H1 (cell line): ENCODE results near the gene LDLRAD3. TPM values are rescaled to one million over a fixed set of nuclear protein-coding genes. Genes with fewer than 3 reads are reported as not detected.

ENCODE experiments used
- CTCF ChIA-PET: fragments of 300-600 bp; sonication (Branson Sonifier 250); formaldehyde crosslinking; loops from one replicate; lab custom pipeline; 2021; ENCODE audit not compliant: partially characterized antibody; lab: Charles Lee
- POLR2A ChIA-PET: fragments of 300-600 bp; sonication (Branson Sonifier 250); formaldehyde crosslinking; loops from one replicate; lab custom pipeline; 2021; ENCODE audit warnings: inconsistent platforms; ENCODE audit not compliant: partially characterized antibody; lab: Charles Lee
- DNase-seq, 2 experiments: peaks; one replicate each; pipeline versions ENCODE4 v3.0.0 to v3.0.0-alpha.2; 2010 to 2022; ENCODE audit warnings: low spot score in 2 of 2, low read depth in 1 of 2, mixed read lengths in 1 of 2
- FAIRE-seq: peaks from 2 replicates; lab custom pipeline; 2011; peaks lifted over from hg19 to GRCh38; lab: Jason Lieb, UNC
- H2AFZ ChIP-seq: 2 replicates; pipeline ENCODE4 v1.8.1; 2012; ENCODE audit warnings: low read length, inconsistent platforms
- H2AK5ac ChIP-seq: 2 replicates; pipeline ENCODE4 v1.6.1; 2013; ENCODE audit warnings: low read depth, low read length
- H2BK120ac ChIP-seq: replicated peaks from 2 replicates; pipeline ENCODE3; 2013; ENCODE audit warnings: low read depth, low read length, inconsistent platforms
- H2BK12ac ChIP-seq: 2 replicates; pipeline ENCODE4 v1.6.1; 2013; ENCODE audit warnings: low read depth, low read length
- H2BK15ac ChIP-seq: 2 replicates; pipeline ENCODE4 v1.6.1; 2013; ENCODE audit warnings: low read length
- H2BK20ac ChIP-seq: 2 replicates; pipeline ENCODE4 v1.6.1; 2013; ENCODE audit warnings: low read length
- H2BK5ac ChIP-seq: 2 replicates; pipeline ENCODE4 v1.6.1; 2013; ENCODE audit warnings: low read depth, low read length
- H3K14ac ChIP-seq: 2 replicates; pipeline ENCODE4 v1.6.1; 2013; ENCODE audit warnings: inconsistent platforms; ENCODE audit not compliant: insufficient read length
- H3K18ac ChIP-seq: 2 replicates; pipeline ENCODE4 v1.6.1; 2013; ENCODE audit warnings: low read length; ENCODE audit errors: extremely low read depth
- H3K23ac ChIP-seq: 2 replicates; pipeline ENCODE4 v1.6.1; 2013; ENCODE audit warnings: inconsistent platforms; ENCODE audit not compliant: insufficient read length
- H3K23me2 ChIP-seq: 2 replicates; pipeline ENCODE4 v1.6.1; 2013; ENCODE audit warnings: low read depth, low read length
- H3K27ac ChIP-seq: 2 replicates; pipeline ENCODE4 v1.6.1; 2011; ENCODE audit warnings: low read depth, low read length, inconsistent platforms
- H3K27me3 ChIP-seq, 4 experiments: replicated peaks in 1 of 4; 1 replicate in 1 of 4; 2 replicates in 3 of 4; pipeline versions ENCODE4 v1.6.1 to v1.8.1; 2011 to 2013; ENCODE audit warnings: low read length in 3 of 4, mild to moderate bottlenecking in 3 of 4, inconsistent platforms in 2 of 4, mixed read lengths in 2 of 4, moderate library complexity in 1 of 4; ENCODE audit not compliant: control insufficient read depth in 3 of 4, insufficient read depth in 3 of 4; ENCODE audit errors: extremely low read depth in 1 of 4
- H3K36me3 ChIP-seq, 4 experiments: 2 replicates each; pipeline versions ENCODE4 v1.6.1 to v1.8.1; 2011 to 2013; ENCODE audit warnings: mild to moderate bottlenecking in 4 of 4, low read length in 3 of 4, moderate library complexity in 2 of 4, control low read depth in 1 of 4, inconsistent platforms in 1 of 4; ENCODE audit not compliant: insufficient read depth in 4 of 4, control insufficient read depth in 2 of 4
- H3K4ac ChIP-seq: replicated peaks from 2 replicates; pipeline ENCODE3; 2013; ENCODE audit warnings: low read length, low read depth, mixed read lengths, inconsistent platforms; ENCODE audit not compliant: insufficient read length
- H3K4me1 ChIP-seq, 4 experiments: replicated peaks in 1 of 4; 1 replicate in 1 of 4; 2 replicates in 3 of 4; pipeline versions ENCODE4 v1.6.1 to v1.8.1; 2011 to 2013; ENCODE audit warnings: low read length in 3 of 4, inconsistent platforms in 2 of 4, mixed read lengths in 1 of 4; ENCODE audit not compliant: insufficient read depth in 4 of 4, control insufficient read depth in 3 of 4
- H3K4me2 ChIP-seq, 2 experiments: 2 replicates each; pipeline versions ENCODE4 v1.6.1 to v1.8.1; 2011 to 2013; ENCODE audit warnings: low read depth in 2 of 2, low read length in 2 of 2, control low read depth in 1 of 2, inconsistent platforms in 1 of 2, mild to moderate bottlenecking in 1 of 2; ENCODE audit not compliant: insufficient read depth in 1 of 2
- H3K4me3 ChIP-seq, 4 experiments: fragments of 200-600, 300-600 bp in 1 of 4; sonication (generic), shearing (Covaris generic), sonication (Bioruptor Twin) in 1 of 4; 2 replicates each; pipeline versions ENCODE4 v1.5.1 to v1.8.1; 2011 to 2016; ENCODE audit warnings: low read length in 4 of 4, low read depth in 3 of 4, control low read depth in 2 of 4, inconsistent platforms in 2 of 4, mild to moderate bottlenecking in 2 of 4, mixed read lengths in 1 of 4, moderate library complexity in 1 of 4; ENCODE audit not compliant: insufficient read depth in 2 of 4; ENCODE audit errors: extremely low read depth in 1 of 4
- H3K56ac ChIP-seq: replicated peaks from 2 replicates; pipeline ENCODE3; 2013; ENCODE audit warnings: low read depth, mild to moderate bottlenecking, mixed read lengths, low read length, inconsistent platforms; ENCODE audit not compliant: insufficient read length
- H3K79me1 ChIP-seq: 2 replicates; pipeline ENCODE4 v1.6.1; 2013; ENCODE audit warnings: low read depth, low read length, control low read depth
- H3K79me2 ChIP-seq, 2 experiments: 2 replicates each; pipeline versions ENCODE4 v1.6.1 to v1.8.1; 2012 to 2013; ENCODE audit warnings: low read length in 2 of 2, mild to moderate bottlenecking in 2 of 2, inconsistent platforms in 1 of 2; ENCODE audit not compliant: insufficient read depth in 2 of 2, control insufficient read depth in 1 of 2
- H3K9ac ChIP-seq, 4 experiments: replicated peaks in 1 of 4; 1 replicate in 1 of 4; 2 replicates in 3 of 4; pipeline versions ENCODE4 v1.6.1 to v1.8.1; 2011 to 2013; ENCODE audit warnings: low read depth in 3 of 4, low read length in 3 of 4, control low read depth in 2 of 4, mild to moderate bottlenecking in 2 of 4, moderate library complexity in 2 of 4, inconsistent platforms in 1 of 4; ENCODE audit errors: extremely low read depth in 1 of 4
- H3K9me3 ChIP-seq, 2 experiments: 2 replicates each; pipeline versions ENCODE4 v1.6.1 to v1.8.1; 2012 to 2013; ENCODE audit warnings: mild to moderate bottlenecking in 2 of 2, moderate library complexity in 2 of 2, control low read depth in 1 of 2, inconsistent platforms in 1 of 2, low read depth in 1 of 2, low read length in 1 of 2, mixed read lengths in 1 of 2; ENCODE audit not compliant: insufficient read depth in 2 of 2
- H4K20me1 ChIP-seq, 2 experiments: replicated peaks in 1 of 2; 2 replicates each; pipeline versions ENCODE3 to v1.8.1; 2011 to 2013; ENCODE audit warnings: inconsistent platforms in 2 of 2, low read length in 2 of 2, mild to moderate bottlenecking in 1 of 2; ENCODE audit not compliant: insufficient read depth in 2 of 2, control insufficient read depth in 1 of 2
- H4K5ac ChIP-seq: 2 replicates; pipeline ENCODE4 v1.6.1; 2013; ENCODE audit warnings: low read length, low read depth, mixed read lengths, inconsistent platforms; ENCODE audit not compliant: insufficient read length
- H4K8ac ChIP-seq: 2 replicates; pipeline ENCODE4 v1.8.0; 2013; ENCODE audit warnings: mild to moderate bottlenecking, moderate library complexity, low read length, inconsistent platforms; ENCODE audit not compliant: insufficient read depth; ENCODE audit errors: extremely low read depth
- H4K91ac ChIP-seq: replicated peaks from 2 replicates; pipeline ENCODE3; 2013; ENCODE audit warnings: low read length, mixed read lengths, inconsistent platforms; ENCODE audit not compliant: insufficient read length
- ASH2L ChIP-seq: fragments of 200-600, 300-600 bp; sonication (generic); IDR thresholded peaks from one replicate; pipeline ENCODE4 v1.7.1; 2017; ENCODE audit warnings: low read length
- JUN ChIP-seq: IDR thresholded peaks from 2 replicates; pipeline ENCODE4 v1.6.1; 2011; ENCODE audit warnings: low read depth, mild to moderate bottlenecking, improper control_type of control experiment, low read length
- PHF8 ChIP-seq: fragments of 200-600 bp; sonication (generic); conservative IDR thresholded peaks from 2 replicates; pipeline ENCODE4 v1.7.1; 2012; ENCODE audit warnings: low read depth, mild to moderate bottlenecking, inconsistent platforms, low read length, moderate library complexity
- POLR2A ChIP-seq, 2 experiments: IDR thresholded peaks; 1 replicate in 1 of 2; 2 replicates in 1 of 2; pipeline ENCODE4 v1.6.1; 2011; ENCODE audit warnings: low read depth in 2 of 2, low read length in 2 of 2, mild to moderate bottlenecking in 2 of 2; ENCODE audit errors: control extremely low read depth in 1 of 2
- RAD21 ChIP-seq, 2 experiments: IDR thresholded peaks in 1 of 2; conservative IDR thresholded peaks in 1 of 2; 2 replicates each; pipeline ENCODE4 v1.6.1; 2011; ENCODE audit warnings: low read depth in 2 of 2, low read length in 2 of 2, improper control_type of control experiment in 1 of 2, inconsistent platforms in 1 of 2, mild to moderate bottlenecking in 1 of 2, moderate library complexity in 1 of 2
- SIRT6 ChIP-seq: IDR thresholded peaks from one replicate; pipeline ENCODE4 v1.7.1; 2012; ENCODE audit warnings: low read length, inconsistent platforms
- WGBS, 2 experiments: shearing (Covaris generic) in 1 of 2; methylation state at CpG; one replicate each; pipeline versions ENCODE4 v1.1.6 to v1.1.7; 2013 to 2015; ENCODE audit warnings: low lambda C conversion rate in 2 of 2, mixed read lengths in 2 of 2, inconsistent platforms in 1 of 2, low coverage in 1 of 2, missing lambda C conversion rate in 1 of 2; ENCODE audit not compliant: insufficient replicate concordance in 2 of 2, insufficient coverage in 1 of 2, insufficient read length in 1 of 2; ENCODE audit errors: extremely low coverage in 1 of 2, missing lambda C conversion rate in 1 of 2; 5-methylcytosine and 5-hydroxymethylcytosine counted together
- polyA plus RNA-seq, 7 experiments: library from polyadenylated mRNA; depleted of rRNA in 3 of 7; stranded (reverse) in 5 of 7; unstranded in 2 of 7; fragments of >200 nt in 5 of 7; fragments of 200-250 nt in 2 of 7; gene quantifications; 1 replicate in 5 of 7; 2 replicates in 1 of 7; 4 replicates in 1 of 7; pipeline versions ENCODE4 v1.2.1 to v1.2.3, GENCODE V29; 2011 to 2013; ENCODE audit warnings: missing spikeins in 2 of 7, mixed read lengths in 2 of 7
- total RNA-seq: library from RNA; stranded (reverse); fragmentation: NEBNext Ultra II Directional; extraction: Animal tissue kit (Norgen Biotek cat#: 25700); gene quantifications from 2 replicates; pipeline ENCODE4 v1.2.1, GENCODE V29; 2021
- TF ChIP-seq, protein P1 (sequence below): IDR thresholded peaks from 2 replicates; pipeline ENCODE4 v1.6.1; 2012; ENCODE audit warnings: low read length, inconsistent platforms
- TF ChIP-seq, protein P2 (sequence below): IDR thresholded peaks from 2 replicates; pipeline ENCODE4 v1.6.1; 2011; ENCODE audit warnings: low read length, improper control_type of control experiment

Gene LDLRAD3
- total and polyA plus RNA-seq, 2 of the 8 experiments (the other 6 are each of a cell fraction or from before 2014, with no cell fraction given), result 18.6 to 22.8 TPM

DNA sequence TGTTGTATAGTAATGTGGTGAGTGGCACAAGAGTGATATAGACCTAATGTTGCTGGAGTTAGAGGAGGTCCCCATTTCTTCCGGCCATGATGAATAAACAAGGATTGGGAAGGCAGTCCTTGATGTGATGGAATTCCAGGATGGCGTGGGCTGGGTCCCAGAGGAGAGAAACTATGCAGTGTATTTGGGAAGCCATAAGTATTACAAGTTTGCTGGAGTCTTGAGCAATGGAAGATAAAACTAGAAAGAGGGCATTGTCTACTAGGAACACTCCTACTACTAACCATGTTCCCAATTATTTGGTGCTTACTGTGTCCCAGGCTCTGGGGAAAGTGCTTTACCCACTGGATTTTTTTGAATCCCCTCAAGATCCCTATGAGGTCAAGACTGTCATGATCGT, 20.0 kb downstream of the LDLRAD3 start:
- H3K4me1 ChIP-seq, result peaks cover 0 to 9% (median 3%) of the 10 kb centered on the region in 4 experiments; a peak in 2 of 7 replicates
- no peak overlapping the region for H4K91ac ChIP-seq
- H4K20me1 ChIP-seq, result peaks cover 0 to 2% of the 10 kb centered on the region in 2 experiments
- no peak overlapping the region for H3K27ac ChIP-seq
- H3K9me3 ChIP-seq, result peaks cover 5 to 6% of the 10 kb centered on the region in 2 experiments; a peak in 2 of 4 replicates
- no peak overlapping the region for H3K18ac ChIP-seq
- no peak overlapping the region for H2BK5ac ChIP-seq
- H2BK120ac ChIP-seq, result no peak overlapping the region
- no peak overlapping the region for H3K4ac ChIP-seq
- H3K79me2 ChIP-seq, result peaks cover 2 to 84% of the 10 kb centered on the region in 2 experiments
- no peak overlapping the region for H4K8ac ChIP-seq
- H3K23me2 ChIP-seq, result no peaks in the 10 kb centered on the region
- H3K79me1 ChIP-seq, result peaks cover 9% of the 10 kb centered on the region
- peaks cover 0 to 2% (median 0%) of the 10 kb centered on the region in 4 experiments; a peak in 1 of 8 replicates for H3K36me3 ChIP-seq
- H3K56ac ChIP-seq, result no peak overlapping the region
- no peak overlapping the region for H2AK5ac ChIP-seq
- H3K14ac ChIP-seq, result no peak overlapping the region
- H3K4me3 ChIP-seq, result no peak overlapping the region
- no peak overlapping the region for H3K23ac ChIP-seq
- TF ChIP-seq PHF8 (no peak), SIRT6 (no peak), POLR2A (IDR thresholded peaks at IDR 0.05; ENCODE audit: control extremely low read depth in 1 of 2, low read depth in 2 of 2, low read length in 2 of 2) (no peak), ASH2L (no peak), RAD21 (IDR thresholded peaks at IDR 0.05 in 1 of 2, conservative IDR thresholded peaks at IDR 0.05 in 1 of 2; ENCODE audit: low read depth in 2 of 2, low read length in 2 of 2) (no peak), JUN (no peak)
- TF ChIP-seq, protein P1, sequence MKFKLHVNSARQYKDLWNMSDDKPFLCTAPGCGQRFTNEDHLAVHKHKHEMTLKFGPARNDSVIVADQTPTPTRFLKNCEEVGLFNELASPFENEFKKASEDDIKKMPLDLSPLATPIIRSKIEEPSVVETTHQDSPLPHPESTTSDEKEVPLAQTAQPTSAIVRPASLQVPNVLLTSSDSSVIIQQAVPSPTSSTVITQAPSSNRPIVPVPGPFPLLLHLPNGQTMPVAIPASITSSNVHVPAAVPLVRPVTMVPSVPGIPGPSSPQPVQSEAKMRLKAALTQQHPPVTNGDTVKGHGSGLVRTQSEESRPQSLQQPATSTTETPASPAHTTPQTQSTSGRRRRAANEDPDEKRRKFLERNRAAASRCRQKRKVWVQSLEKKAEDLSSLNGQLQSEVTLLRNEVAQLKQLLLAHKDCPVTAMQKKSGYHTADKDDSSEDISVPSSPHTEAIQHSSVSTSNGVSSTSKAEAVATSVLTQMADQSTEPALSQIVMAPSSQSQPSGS, result no peak
- TF ChIP-seq, protein P2, sequence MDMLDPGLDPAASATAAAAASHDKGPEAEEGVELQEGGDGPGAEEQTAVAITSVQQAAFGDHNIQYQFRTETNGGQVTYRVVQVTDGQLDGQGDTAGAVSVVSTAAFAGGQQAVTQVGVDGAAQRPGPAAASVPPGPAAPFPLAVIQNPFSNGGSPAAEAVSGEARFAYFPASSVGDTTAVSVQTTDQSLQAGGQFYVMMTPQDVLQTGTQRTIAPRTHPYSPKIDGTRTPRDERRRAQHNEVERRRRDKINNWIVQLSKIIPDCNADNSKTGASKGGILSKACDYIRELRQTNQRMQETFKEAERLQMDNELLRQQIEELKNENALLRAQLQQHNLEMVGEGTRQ, result no peak
- 85% methylated on average over 3 of the region's 3 CpGs; no CpG with 5 or more reads in 1 of the 2 experiments for WGBS, 2 experiments
- no peak for DNase-seq
- CTCF ChIA-PET, result interaction anchor here (1.4 kb wide), 1 partner anchor 168 kb away, joined by 4 read pairs; no protein-coding TSS in a partner anchor
- H3K27me3 ChIP-seq, result no peaks in the 10 kb centered on the region
- no peak overlapping the region for H2BK15ac ChIP-seq
- no peak overlapping the region for H2AFZ ChIP-seq
- no peak for FAIRE-seq
- no peak overlapping the region for H4K5ac ChIP-seq
- no peak overlapping the region for H3K9ac ChIP-seq
- H3K4me2 ChIP-seq, result no peak overlapping the region
- no peak overlapping the region for H2BK20ac ChIP-seq
- H2BK12ac ChIP-seq, result no peak overlapping the region
- POLR2A ChIA-PET, result no interaction called here
